GM12892 (cell line): ENCODE data around the gene CYTL1.
"Not testable (repeated sequence)": the region's sequence is repeated elsewhere in the genome, so short reads cannot be mapped to it uniquely, and the experiment has no call there.

Source experiments
- POLR2A ChIP-seq: IDR thresholded peaks from 2 replicates; pipeline ENCODE4 v1.6.1; 2011; ENCODE audit warnings: low read depth, low read length, control low read depth
- TAF1 ChIP-seq: IDR thresholded peaks from 2 replicates; pipeline ENCODE4 v1.6.1; 2011; ENCODE audit warnings: low read depth, mild to moderate bottlenecking, control low read depth, low read length, borderline replicate concordance

DNA sequence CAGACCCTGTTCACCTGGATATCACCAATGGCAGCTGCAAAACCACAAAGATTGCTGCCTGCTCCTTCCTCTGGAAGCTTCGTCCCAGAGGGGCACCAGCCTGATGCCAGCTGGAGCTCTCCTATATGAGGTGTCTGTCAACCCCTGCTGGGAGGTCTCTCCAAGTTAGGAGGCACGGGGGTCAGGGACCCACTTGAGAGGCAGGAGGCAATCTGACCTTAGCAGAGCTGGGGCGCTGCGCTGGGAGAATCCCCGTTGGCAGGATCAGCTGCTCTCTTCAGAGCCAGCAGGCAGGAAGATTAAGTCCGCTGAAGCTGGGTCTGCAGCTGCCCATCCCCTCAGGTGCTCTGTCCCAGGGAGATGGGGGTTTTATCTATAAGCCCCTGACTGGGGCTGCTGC is 17.6 kb downstream of the CYTL1 start:
- not testable (repeated sequence) for TF ChIP-seq POLR2A, TAF1
